GM23248 (cell line): Measurements from ENCODE around the gene NPAS3. TPM values are rescaled to one million over a fixed set of nuclear protein-coding genes. Genes with fewer than 3 reads are reported as not detected.

Source experiments
- DNase-seq: peaks from one replicate; pipeline ENCODE4 v3.0.0-alpha.2; 2015
- H2AFZ ChIP-seq: fragments of 200-600 bp; sonication (generic); 2 replicates; pipeline ENCODE4 v1.6.1; 2016; ENCODE audit warnings: antibody characterized with exemption
- H3F3A ChIP-seq: fragments of 200-600 bp; sonication (generic); 2 replicates; pipeline ENCODE4 v1.6.1; 2016; ENCODE audit warnings: mild to moderate bottlenecking, antibody characterized with exemption, mixed run types; ENCODE audit not compliant: insufficient read depth
- H3K27ac ChIP-seq: fragments of 200-600 bp; sonication (generic); 2 replicates; pipeline ENCODE4 v1.5.1; 2016; ENCODE audit warnings: mild to moderate bottlenecking
- H3K27me3 ChIP-seq: fragments of 200-600 bp; sonication (generic); replicated peaks from 2 replicates; pipeline ENCODE4 v1.6.1; 2016; ENCODE audit warnings: mild to moderate bottlenecking; ENCODE audit not compliant: insufficient read depth
- H3K36me3 ChIP-seq: fragments of 200-600 bp; sonication (generic); 2 replicates; pipeline ENCODE4 v1.6.1; 2016; ENCODE audit warnings: low read depth, mild to moderate bottlenecking
- H3K4me1 ChIP-seq: fragments of 200-600 bp; sonication (generic); 2 replicates; pipeline ENCODE4 v1.6.1; 2016; ENCODE audit warnings: mild to moderate bottlenecking; ENCODE audit not compliant: insufficient read depth
- H3K4me2 ChIP-seq: fragments of 200-600 bp; sonication (generic); one replicate; pipeline ENCODE4 v1.6.1; 2016; ENCODE audit warnings: mild to moderate bottlenecking; ENCODE audit not compliant: unreplicated experiment
- H3K4me3 ChIP-seq: fragments of 200-600 bp; sonication (generic); 2 replicates; pipeline ENCODE4 v1.5.1; 2016; ENCODE audit warnings: mild to moderate bottlenecking
- H3K79me2 ChIP-seq: fragments of 200-600 bp; sonication (generic); 2 replicates; pipeline ENCODE4 v1.6.1; 2016; ENCODE audit warnings: mild to moderate bottlenecking; ENCODE audit not compliant: insufficient read depth
- H3K9ac ChIP-seq: fragments of 200-600 bp; sonication (generic); 2 replicates; pipeline ENCODE4 v1.6.1; 2016; ENCODE audit warnings: mild to moderate bottlenecking
- H3K9me2 ChIP-seq: fragments of 200-600 bp; sonication (generic); 2 replicates; pipeline ENCODE4 v1.6.1; 2016; ENCODE audit warnings: mixed run types, mild to moderate bottlenecking, moderate library complexity; ENCODE audit not compliant: insufficient read depth
- H3K9me3 ChIP-seq: fragments of 200-600 bp; sonication (generic); one replicate; pipeline ENCODE4 v1.6.1; 2017; ENCODE audit warnings: low read depth
- H4K20me1 ChIP-seq: fragments of 200-600 bp; sonication (generic); 2 replicates; pipeline ENCODE4 v1.6.0; 2016; ENCODE audit not compliant: insufficient read depth
- EZH2 ChIP-seq: fragments of 200-600 bp; sonication (generic); IDR thresholded peaks from 2 replicates; pipeline ENCODE4 v1.6.1; 2018; ENCODE audit warnings: antibody characterized with exemption, mild to moderate bottlenecking; ENCODE audit not compliant: insufficient read depth, poor library complexity, severe bottlenecking
- EZH2phosphoT487 ChIP-seq: fragments of 200-600 bp; sonication (generic); IDR thresholded peaks from 2 replicates; pipeline ENCODE4 v1.6.1; 2018; ENCODE audit warnings: antibody characterized with exemption, moderate library complexity, mild to moderate bottlenecking, low read depth; ENCODE audit not compliant: insufficient read depth
- WGBS, 2 experiments: methylation state at CpG; one replicate each; pipeline ENCODE4 v1.1.6; 2015 to 2017; ENCODE audit warnings: low lambda C conversion rate in 2 of 2, low coverage in 1 of 2; ENCODE audit errors: missing lambda C conversion rate in 2 of 2; 5-methylcytosine and 5-hydroxymethylcytosine counted together
- in situ Hi-C: fragments of 300-500 bp; cut with MboI; formaldehyde crosslinking; loops from 2 replicates; pipeline ENCODE4 v1.15.0; 2020
- polyA plus RNA-seq: library from polyadenylated mRNA; unstranded; fragments of >200 nt; fragmentation: Nextera tagmentation; extraction: Ambion mirVana; gene quantifications from 2 replicates; pipeline ENCODE4 v1.2.1, GENCODE V29; 2016
- total RNA-seq: library from RNA; depleted of rRNA; stranded (reverse); fragments of >200 nt; shearing (Covaris generic); gene quantifications from 2 replicates; pipeline ENCODE4 v1.2.3, GENCODE V29; 2014

NPAS3 gene
- total and polyA plus RNA-seq, 2 experiments from 2014 or later, result 0.65 TPM; not detected in 1

DNA sequence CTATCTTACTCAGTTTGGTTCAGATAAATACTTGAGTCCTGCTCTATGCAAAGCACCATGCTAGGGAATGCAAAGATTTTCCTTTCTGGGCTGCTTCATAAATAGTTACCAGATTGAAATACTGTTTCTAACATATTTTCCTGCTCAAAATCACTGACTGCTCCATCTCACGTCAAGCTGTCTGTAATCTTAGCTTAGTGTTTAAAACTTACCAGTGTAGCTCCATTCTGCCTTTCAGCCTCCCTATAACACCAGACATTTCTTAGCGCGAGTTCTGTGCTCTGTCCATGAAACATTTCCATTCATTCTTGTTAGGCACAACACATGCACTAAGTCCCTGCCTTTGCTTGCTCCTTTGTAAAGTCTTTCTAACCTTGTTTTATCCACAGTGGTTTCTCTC lies 129.4 kb downstream of the NPAS3 start:
- in situ Hi-C loops, result no loop called here
- Histone ChIP-seq H3K36me3 (no peaks in the 10 kb centered on the region), H3K9me3 (no peaks in the 10 kb centered on the region), H3K4me2 (no peak overlapping the region), H3K4me1 (0 out of 2 replicates have a peak, but pooled peaks cover 3% of the 10 kb centered on the region), H3K9ac (no peak overlapping the region), H3K4me3 (no peak overlapping the region), H3K27ac (no peak overlapping the region), H4K20me1 (no peaks in the 10 kb centered on the region), H2AFZ (no peak overlapping the region), H3K9me2 (no peaks in the 10 kb centered on the region), H3F3A (0 out of 2 replicates have a peak, but pooled peaks cover 3% of the 10 kb centered on the region), H3K79me2 (no peaks in the 10 kb centered on the region), H3K27me3 (peaks cover 7% of the 10 kb centered on the region; the same call in 1 of the 2 replicates)
- no peak for DNase-seq
- 78 to 88% methylated on average over 3 of the region's 3 CpGs for whole genome bisulfite sequencing, 2 experiments
- no peak for TF ChIP-seq EZH2phosphoT487
- TF ChIP-seq EZH2, result no peak

DNA sequence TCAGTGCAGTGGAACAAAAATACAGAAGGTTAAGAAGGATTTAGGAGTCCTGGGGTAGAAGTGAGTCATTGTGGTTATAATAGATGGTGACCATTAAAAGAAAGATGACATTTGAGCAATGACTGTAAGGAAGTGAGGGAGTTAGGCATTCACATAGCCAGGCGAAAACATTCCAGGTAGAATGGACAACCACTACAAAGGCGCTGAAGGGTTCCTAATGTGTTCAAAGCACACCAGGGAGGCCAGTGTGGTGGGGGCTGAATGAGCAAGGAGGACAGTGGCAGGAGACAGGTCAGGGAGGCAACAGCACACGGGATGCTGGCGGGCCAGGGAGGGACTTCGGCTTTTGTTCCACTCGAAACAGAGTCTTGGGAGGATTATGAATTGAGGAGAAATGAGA lies 129.9 kb downstream of the NPAS3 start:
- no peak overlapping the region for H3K4me2 ChIP-seq
- H3K79me2 ChIP-seq, result no peaks in the 10 kb centered on the region
- H3K27me3 ChIP-seq, result peaks cover 7% of the 10 kb centered on the region; the same call in 1 of the 2 replicates
- TF ChIP-seq EZH2phosphoT487 (no peak), EZH2 (no peak)
- no peak overlapping the region for H3K27ac ChIP-seq
- no peaks in the 10 kb centered on the region for H3K4me1 ChIP-seq
- H3F3A ChIP-seq, result no peaks in the 10 kb centered on the region
- no peaks in the 10 kb centered on the region for H4K20me1 ChIP-seq
- DNase-seq, result no peak
- no peak overlapping the region for H3K9ac ChIP-seq
- no peak overlapping the region for H3K4me3 ChIP-seq
- in situ Hi-C loops, result no loop called here
- WGBS, 2 experiments, result 96 to 97% methylated on average over 6 of the region's 6 CpGs
- H3K9me2 ChIP-seq, result no peaks in the 10 kb centered on the region
- H3K36me3 ChIP-seq, result no peaks in the 10 kb centered on the region
- no peak overlapping the region for H2AFZ ChIP-seq
- H3K9me3 ChIP-seq, result no peaks in the 10 kb centered on the region

DNA sequence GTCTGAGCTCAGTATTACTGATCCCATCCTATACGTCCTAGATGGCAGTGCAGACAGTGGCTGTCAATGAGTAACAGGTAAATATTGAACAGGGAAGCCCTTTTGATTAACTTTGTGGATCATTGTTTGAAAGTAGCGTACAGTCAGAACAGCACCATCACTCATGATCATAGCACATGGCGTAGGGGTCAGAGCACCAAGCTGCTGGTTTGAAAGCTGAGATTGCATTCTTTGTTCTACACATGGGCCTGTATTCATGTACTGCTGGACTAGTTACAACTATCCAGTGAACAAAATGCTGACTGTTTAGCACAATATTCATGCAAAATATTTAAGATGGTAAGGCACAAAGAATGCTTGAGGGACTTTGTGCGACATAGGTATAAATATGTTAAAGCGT lies 131.8 kb downstream of the NPAS3 start:
- no peak for DNase-seq
- TF ChIP-seq EZH2 (no peak), EZH2phosphoT487 (no peak)
- no peaks in the 10 kb centered on the region for H3K9me2 ChIP-seq

DNA sequence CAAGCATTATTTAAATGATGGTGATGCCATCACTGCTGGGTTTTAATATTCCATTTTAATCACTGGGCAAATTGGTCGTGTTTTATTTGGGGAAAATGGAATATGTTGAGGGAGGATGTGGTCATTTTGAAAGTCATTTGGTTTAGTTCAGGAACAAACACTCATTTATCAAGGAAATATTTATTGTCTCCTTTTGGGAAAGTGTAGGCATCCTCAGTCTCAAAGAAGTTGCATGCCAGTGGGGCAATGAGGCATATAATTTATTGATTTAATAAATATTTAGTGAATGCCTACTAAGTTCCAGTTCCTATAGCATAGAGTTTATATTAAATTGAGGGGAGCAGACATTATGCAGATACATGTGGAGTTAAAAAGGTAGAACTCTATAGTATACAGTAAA lies 134.3 kb downstream of the NPAS3 start:
- in situ Hi-C loops, result no loop called here
- Histone ChIP-seq H2AFZ (no peak overlapping the region), H3K27ac (no peak overlapping the region), H3K9me3 (no peaks in the 10 kb centered on the region), H3K27me3 (no peaks in the 10 kb centered on the region; the same call in 1 of the 2 replicates), H3K9me2 (no peaks in the 10 kb centered on the region), H3K36me3 (no peaks in the 10 kb centered on the region), H3K4me3 (no peak overlapping the region), H3F3A (no peaks in the 10 kb centered on the region), H3K4me2 (no peak overlapping the region), H4K20me1 (no peaks in the 10 kb centered on the region), H3K4me1 (no peaks in the 10 kb centered on the region), H3K79me2 (no peaks in the 10 kb centered on the region), H3K9ac (no peak overlapping the region)
- 27 to 38% methylated on average over 1 of the region's 1 CpG for WGBS, 2 experiments
- no peak for TF ChIP-seq EZH2phosphoT487
- TF ChIP-seq EZH2, result no peak
- no peak for DNase-seq

More for the DNA sequence above, 131.8 kb downstream of the NPAS3 start:
- H3K4me1 ChIP-seq, result no peaks in the 10 kb centered on the region
- no peak overlapping the region for H3K27ac ChIP-seq
- WGBS, 2 experiments, result 85 to 86% methylated on average over 5 of the region's 5 CpGs
- peaks cover 7% of the 10 kb centered on the region; the same call in 1 of the 2 replicates for H3K27me3 ChIP-seq
- in situ Hi-C loops, result no loop called here
- no peaks in the 10 kb centered on the region for H3K79me2 ChIP-seq
- H4K20me1 ChIP-seq, result no peaks in the 10 kb centered on the region
- H3K4me2 ChIP-seq, result no peak overlapping the region
- no peak overlapping the region for H3K9ac ChIP-seq
- no peak overlapping the region for H3K4me3 ChIP-seq
- no peak overlapping the region for H2AFZ ChIP-seq
- H3K36me3 ChIP-seq, result no peaks in the 10 kb centered on the region
- no peaks in the 10 kb centered on the region for H3F3A ChIP-seq
- H3K9me3 ChIP-seq, result no peaks in the 10 kb centered on the region

DNA sequence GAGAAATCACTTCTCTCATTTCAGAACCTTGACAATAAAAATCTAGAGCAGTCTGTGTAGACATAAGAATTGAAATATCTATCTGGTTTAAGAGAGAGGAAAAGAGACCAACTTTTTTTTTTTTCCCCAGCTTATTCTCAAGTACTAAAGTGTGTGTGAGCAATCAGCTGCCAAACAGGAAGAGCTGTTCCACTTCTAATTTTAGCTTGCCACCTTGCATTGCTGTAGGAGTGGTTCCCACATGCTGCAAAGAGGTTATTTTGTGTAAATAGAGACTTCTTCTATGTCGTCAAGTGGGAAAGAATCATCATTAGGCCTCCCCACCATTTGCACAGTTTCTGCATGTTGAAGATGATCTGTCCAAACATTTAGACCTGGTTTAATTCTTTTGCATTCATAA lies 142.6 kb downstream of the NPAS3 start:
- Histone ChIP-seq H3K79me2 (no peaks in the 10 kb centered on the region), H3F3A (no peaks in the 10 kb centered on the region), H3K9me2 (no peaks in the 10 kb centered on the region), H3K27me3 (no peaks in the 10 kb centered on the region), H3K9ac (no peak overlapping the region), H2AFZ (no peak overlapping the region), H3K4me3 (no peak overlapping the region), H3K4me2 (no peak overlapping the region), H3K36me3 (no peaks in the 10 kb centered on the region), H4K20me1 (no peaks in the 10 kb centered on the region), H3K4me1 (no peaks in the 10 kb centered on the region), H3K27ac (no peak overlapping the region), H3K9me3 (no peaks in the 10 kb centered on the region)
- DNase-seq, result no peak
- no peak for TF ChIP-seq EZH2phosphoT487
- 73 to 76% methylated on average over 1 of the region's 1 CpG for WGBS, 2 experiments
- in situ Hi-C loops, result no loop called here
